ENCODE data around the gene KCNAB2.

Gene KCNAB2

GRCh38 chr1:6095511-6096242 is 50.0 kb downstream of the KCNAB2 start:
- Histone ChIP-seq H3K27me3 (ENCODE audit: insufficient read depth, low read length) (no peaks in the 10 kb centered on the region), H3K27ac (ENCODE audit: low read length) (no peak overlapping the region), H3K4me3 (ENCODE audit: low read length) (no peak overlapping the region), H3K9me3 (ENCODE audit: insufficient read depth, low read depth, low read length) (no peaks in the 10 kb centered on the region), H3K9ac (ENCODE audit: low read depth, low read length) (no peak overlapping the region), H3K36me3 (ENCODE audit: insufficient read depth, low read depth, low read length) (no peaks in the 10 kb centered on the region), H3K4me1 (ENCODE audit: insufficient read depth, low read length) (no peaks in the 10 kb centered on the region)

DNA sequence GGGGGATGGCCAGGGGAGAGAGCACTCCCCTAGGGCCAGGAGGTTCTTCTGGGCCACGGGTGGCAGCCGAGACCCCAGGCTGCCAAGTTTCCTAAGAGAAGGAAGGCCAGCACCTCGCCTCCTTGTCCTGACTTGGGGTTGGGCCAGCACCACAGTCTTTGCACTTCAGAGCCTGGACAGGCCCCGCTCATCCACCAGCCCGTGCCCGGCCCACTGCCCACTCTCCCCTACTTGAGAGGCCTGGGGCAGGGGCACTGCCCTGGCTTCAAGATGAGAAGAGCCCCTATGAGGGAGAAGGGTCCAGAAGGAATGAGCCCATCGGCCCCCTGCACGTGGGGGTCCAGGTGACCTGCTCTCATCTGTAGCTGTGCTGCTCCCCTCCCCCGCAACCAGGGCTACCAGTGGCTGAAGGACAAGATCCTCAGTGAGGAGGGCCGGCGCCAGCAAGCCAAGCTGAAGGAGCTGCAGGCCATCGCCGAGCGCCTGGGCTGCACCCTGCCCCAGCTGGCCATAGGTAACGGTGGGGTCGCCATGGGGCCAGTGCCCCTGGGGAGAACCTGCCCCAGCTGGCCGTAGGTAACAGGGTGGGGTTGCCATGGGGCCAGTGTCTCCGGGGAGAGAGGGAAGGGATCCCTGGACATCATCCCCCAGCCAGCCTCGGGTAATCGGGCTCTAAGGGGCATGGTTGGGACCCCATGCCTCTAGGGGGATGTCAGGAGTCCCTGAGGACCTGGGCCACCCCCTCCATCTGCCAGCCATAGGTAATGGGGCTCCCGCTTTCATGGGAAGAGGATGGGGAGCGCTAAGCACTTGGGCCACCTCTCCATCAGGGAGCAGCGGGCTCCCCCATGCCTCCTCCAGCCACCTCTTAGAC is 50.8 kb downstream of the KCNAB2 start:
- Histone ChIP-seq H3K4me3 (ENCODE audit: low read length) (no peak overlapping the region), H3K9ac (ENCODE audit: low read depth, low read length) (no peak overlapping the region), H3K9me3 (ENCODE audit: insufficient read depth, low read depth, low read length) (no peaks in the 10 kb centered on the region), H3K36me3 (ENCODE audit: insufficient read depth, low read depth, low read length) (no peaks in the 10 kb centered on the region), H3K27me3 (ENCODE audit: insufficient read depth, low read length) (no peaks in the 10 kb centered on the region), H3K4me1 (ENCODE audit: insufficient read depth, low read length) (no peaks in the 10 kb centered on the region), H3K27ac (ENCODE audit: low read length) (no peak overlapping the region)

- H3K27me3 ChIP-seq (ENCODE audit: insufficient read depth, low read length), result no peaks in the 10 kb centered on the region
- H3K4me3 ChIP-seq (ENCODE audit: low read length), result no peak overlapping the region
- no peaks in the 10 kb centered on the region for H3K36me3 ChIP-seq (ENCODE audit: insufficient read depth, low read depth, low read length)
- no peaks in the 10 kb centered on the region for H3K4me1 ChIP-seq (ENCODE audit: insufficient read depth, low read length)
- H3K9ac ChIP-seq (ENCODE audit: low read depth, low read length), result no peak overlapping the region
- H3K9me3 ChIP-seq (ENCODE audit: insufficient read depth, low read depth, low read length), result no peaks in the 10 kb centered on the region
- no peak overlapping the region for H3K27ac ChIP-seq (ENCODE audit: low read length)
These were observed 51.5 kb downstream of the KCNAB2 start for GRCh38 chr1:6097117-6097595.

- no peak overlapping the region for H3K27ac ChIP-seq (ENCODE audit: low read length)
- H3K9ac ChIP-seq (ENCODE audit: low read depth, low read length), result no peak overlapping the region
- no peaks in the 10 kb centered on the region for H3K27me3 ChIP-seq (ENCODE audit: insufficient read depth, low read length)
- H3K36me3 ChIP-seq (ENCODE audit: insufficient read depth, low read depth, low read length), result no peaks in the 10 kb centered on the region
- H3K4me3 ChIP-seq (ENCODE audit: low read length), result no peak overlapping the region
- H3K4me1 ChIP-seq (ENCODE audit: insufficient read depth, low read length), result no peaks in the 10 kb centered on the region
- no peaks in the 10 kb centered on the region for H3K9me3 ChIP-seq (ENCODE audit: insufficient read depth, low read depth, low read length)
These were observed 52.1 kb downstream of the KCNAB2 start for GRCh38 chr1:6097824-6098223.

GRCh38 chr1:6098303-6099215 is 52.9 kb downstream of the KCNAB2 start:
- Histone ChIP-seq H3K36me3 (ENCODE audit: insufficient read depth, low read depth, low read length) (no peaks in the 10 kb centered on the region), H3K4me3 (ENCODE audit: low read length) (no peak overlapping the region), H3K27me3 (ENCODE audit: insufficient read depth, low read length) (no peaks in the 10 kb centered on the region), H3K9ac (ENCODE audit: low read depth, low read length) (no peak overlapping the region), H3K4me1 (ENCODE audit: insufficient read depth, low read length) (no peaks in the 10 kb centered on the region), H3K9me3 (ENCODE audit: insufficient read depth, low read depth, low read length) (no peaks in the 10 kb centered on the region), H3K27ac (ENCODE audit: low read length) (no peak overlapping the region)

DNA sequence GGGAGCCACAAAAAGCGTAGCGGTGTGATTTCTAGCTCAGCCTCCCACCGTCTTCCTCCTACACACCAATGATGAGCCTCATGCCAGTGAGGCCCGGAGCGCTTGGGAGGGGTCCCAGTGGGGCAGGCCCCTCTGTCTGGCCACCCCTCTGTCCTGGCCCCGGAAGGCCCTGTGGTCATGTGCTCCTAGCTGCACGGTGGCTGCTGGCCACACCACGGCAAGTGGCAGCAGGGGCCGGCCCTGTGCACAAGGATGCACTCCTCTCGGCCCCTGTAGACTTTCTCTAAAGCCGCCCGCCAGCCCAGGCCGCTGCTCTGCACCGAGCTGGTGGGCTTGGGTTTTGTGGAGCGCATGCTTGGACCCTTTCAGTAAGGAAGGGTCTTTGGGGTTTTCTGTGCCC is 53.6 kb downstream of the KCNAB2 start:
- H3K9ac ChIP-seq (ENCODE audit: low read depth, low read length), result no peak overlapping the region
- no peak overlapping the region for H3K27ac ChIP-seq (ENCODE audit: low read length)
- H3K9me3 ChIP-seq (ENCODE audit: insufficient read depth, low read depth, low read length), result no peaks in the 10 kb centered on the region
- no peaks in the 10 kb centered on the region for H3K36me3 ChIP-seq (ENCODE audit: insufficient read depth, low read depth, low read length)
- H3K27me3 ChIP-seq (ENCODE audit: insufficient read depth, low read length), result no peaks in the 10 kb centered on the region
- H3K4me1 ChIP-seq (ENCODE audit: insufficient read depth, low read length), result no peaks in the 10 kb centered on the region
- no peak overlapping the region for H3K4me3 ChIP-seq (ENCODE audit: low read length)

- Histone ChIP-seq H3K4me3 (ENCODE audit: low read length) (no peak overlapping the region), H3K9ac (ENCODE audit: low read depth, low read length) (no peak overlapping the region), H3K27me3 (ENCODE audit: insufficient read depth, low read length) (no peaks in the 10 kb centered on the region), H3K36me3 (ENCODE audit: insufficient read depth, low read depth, low read length) (no peaks in the 10 kb centered on the region), H3K27ac (ENCODE audit: low read length) (no peak overlapping the region), H3K4me1 (ENCODE audit: insufficient read depth, low read length) (no peaks in the 10 kb centered on the region), H3K9me3 (ENCODE audit: insufficient read depth, low read depth, low read length) (no peaks in the 10 kb centered on the region)
These were observed 54.4 kb downstream of the KCNAB2 start for GRCh38 chr1:6099787-6100765.

- Histone ChIP-seq H3K9ac (ENCODE audit: low read depth, low read length) (no peak overlapping the region; the same call in 1 of the 2 replicates), H3K27me3 (ENCODE audit: insufficient read depth, low read length) (no peaks in the 10 kb centered on the region)
These were observed 55.4 kb downstream of the KCNAB2 start for GRCh38 chr1:6100861-6101783.

GRCh38 chr1:6101826-6102531 is 56.3 kb downstream of the KCNAB2 start:
- H3K9ac ChIP-seq (ENCODE audit: low read depth, low read length), result no peak overlapping the region
- H3K4me3 ChIP-seq (ENCODE audit: low read length), result no peak overlapping the region
- H3K27me3 ChIP-seq (ENCODE audit: insufficient read depth, low read length), result no peaks in the 10 kb centered on the region
- no peaks in the 10 kb centered on the region for H3K4me1 ChIP-seq (ENCODE audit: insufficient read depth, low read length)
- H3K27ac ChIP-seq (ENCODE audit: low read length), result no peak overlapping the region
- H3K9me3 ChIP-seq (ENCODE audit: insufficient read depth, low read depth, low read length), result no peaks in the 10 kb centered on the region
- no peaks in the 10 kb centered on the region for H3K36me3 ChIP-seq (ENCODE audit: insufficient read depth, low read depth, low read length)

More at GRCh38 chr1:6100861-6101783, 55.4 kb downstream of the KCNAB2 start:
- H3K4me3 ChIP-seq (ENCODE audit: low read length), result no peak overlapping the region
- no peaks in the 10 kb centered on the region for H3K9me3 ChIP-seq (ENCODE audit: insufficient read depth, low read depth, low read length)
- H3K4me1 ChIP-seq (ENCODE audit: insufficient read depth, low read length), result no peaks in the 10 kb centered on the region
- no peaks in the 10 kb centered on the region for H3K36me3 ChIP-seq (ENCODE audit: insufficient read depth, low read depth, low read length)
- no peak overlapping the region for H3K27ac ChIP-seq (ENCODE audit: low read length)
